Pancreas (tissue), 10 donors: ENCODE data around the gene ITPR2. TPM values are rescaled to one million over a fixed set of nuclear protein-coding genes. Genes with fewer than 3 reads are reported as not detected.

Experiments
- ATAC-seq, 4 donors: fragments of 200-7000 bp; cut with Tn5 transposase; one replicate each; pipeline versions ENCODE4 v1.8.0 to v1.9.1; 2020; ENCODE audit warnings: mild to moderate bottlenecking in 4 of 4, moderate library complexity in 4 of 4
- DNase-seq, 6 donors: peaks; one replicate each; pipeline ENCODE4 v3.0.0-alpha.2; 2020
- FAIRE-seq: peaks from 2 replicates; lab custom pipeline; 2012; peaks lifted over from hg19 to GRCh38; lab: Jason Lieb, UNC
- H3K27ac ChIP-seq, 4 donors: fragments of 200-600 bp; sonication (generic); 1 replicate in 3 of 4; 2 replicates in 1 of 4; pipeline versions ENCODE4 v1.5.0 to v1.8.0; 2020
- H3K27me3 ChIP-seq, 4 donors: fragments of 200-600 bp; one replicate each; pipeline ENCODE4 v1.8.0; 2021
- H3K36me3 ChIP-seq, 3 donors: fragments of 200-600 bp; sonication (generic) in 1 of 3; one replicate each; pipeline versions ENCODE4 v1.5.0 to v1.8.0; 2020 to 2021
- H3K4me1 ChIP-seq, 3 donors: fragments of 200-600 bp; one replicate each; pipeline ENCODE4 v1.8.0; 2021
- H3K4me3 ChIP-seq, 4 donors: fragments of 200-600 bp; sonication (generic) in 2 of 4; one replicate each; pipeline versions ENCODE4 v1.5.0 to v1.8.0; 2020 to 2021
- H3K9me3 ChIP-seq, 4 donors: fragments of 200-600 bp; one replicate each; pipeline ENCODE4 v1.8.0; 2021
- WGBS, 2 donors: extraction: QIAGEN DNeasy Blood & Tissue Kit; methylation state at CpG; one replicate each; pipeline ENCODE4 v1.1.7; 2013; 5-methylcytosine and 5-hydroxymethylcytosine counted together
- intact Hi-C, 3 donors: fragments of 100-400 bp; cut with DNase I; formaldehyde crosslinking; loops; one replicate each; pipeline versions ENCODE4 v1.11.1 to v1.14.2; 2022
- polyA plus RNA-seq, 2 donors: library from polyadenylated mRNA; stranded (reverse); fragments of 200-250 nt; gene quantifications; one replicate each; pipeline ENCODE4 v1.2.3, GENCODE V29; 2013
- total RNA-seq, 6 donors: library from RNA; stranded (reverse); fragmentation: NEBNext Ultra II Directional in 4 of 6; extraction: Animal tissue kit (Norgen Biotek cat#: 25700) in 4 of 6; gene quantifications; one replicate each; pipeline versions ENCODE4 v1.2.1 to v1.2.4, GENCODE V29; 2021 to 2023
- TF ChIP-seq, protein P1 (sequence below), 4 donors: fragments of 200-600 bp; sonication (generic) in 3 of 4; IDR thresholded peaks; one replicate each; pipeline versions ENCODE4 v1.5.0 to v1.8.0; 2021; ENCODE audit warnings: antibody characterized with exemption in 4 of 4
- donor health status: healthy with polysubstance abuse.
- donor health status: DM: no; HTN: no; CAD: no; lungs with moderate emphysema.
- donor health status: DM: no; HTN: no; CAD: no.
- donor health status: control.
- donor health status: control.
- donor health status: Bipolar disorder and iron deficiency.
- donor health status: DM: yes; HTN: yes; CAD: no.
- donor health status: DM: no; HTN: no; CAD: no.
- donor health status: DM: no; HTN: no; CAD: no.
- donor health status: DM: yes; HTN: yes; CAD: no.

Gene ITPR2
- total and polyA plus RNA-seq, 8 donors: 3.3 to 51.8 (median 25.5) TPM

DNA sequence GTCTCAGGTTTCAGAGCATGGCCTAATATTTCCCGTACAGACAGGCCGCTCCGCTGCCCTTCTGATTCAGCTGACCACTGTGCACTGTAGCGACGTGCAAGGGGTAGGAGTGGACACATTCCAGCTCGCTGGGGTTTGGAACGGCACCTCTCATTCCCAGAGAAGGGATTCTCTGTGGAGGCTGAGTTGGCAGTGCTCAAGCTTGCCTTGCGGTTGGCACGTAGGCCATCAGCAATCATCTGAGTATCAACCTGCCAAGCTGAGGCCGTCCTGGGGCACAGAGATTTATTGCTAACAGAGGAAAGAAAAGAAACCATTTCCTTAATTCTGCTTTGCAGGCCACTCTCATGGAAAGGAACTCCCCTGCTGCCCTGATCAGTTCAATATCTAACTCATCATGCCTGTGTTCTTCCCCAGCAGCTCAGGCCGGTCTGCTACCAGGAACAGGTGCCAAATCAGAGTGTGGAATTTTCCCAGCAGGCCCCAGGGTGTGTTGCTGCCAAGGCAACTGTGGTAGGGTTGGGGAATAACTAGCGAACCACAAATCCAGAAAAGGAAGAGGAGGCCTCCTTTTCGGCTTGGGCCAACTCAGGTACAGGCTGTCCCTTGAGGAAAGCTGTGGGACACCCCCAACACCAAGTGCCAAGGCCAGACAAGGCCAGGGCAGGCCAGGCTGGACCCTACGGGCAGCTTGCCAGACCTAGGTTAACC, 545.2 kb downstream of the ITPR2 start:
- FAIRE-seq (no peak), DNase-seq (peak in 5 of 6 donors; percentile 56 to 69 (median 60)), ATAC-seq (peak; percentile 84 to 94 (median 89))
- peak overlapping the region; percentile 67 to 89 (median 84) for H3K27ac ChIP-seq
- WGBS, 2 donors: 57 to 63% methylated on average over 14 of the region's 14 CpGs
- no peaks in the 10 kb centered on the region for H3K36me3 ChIP-seq
- H3K4me3 ChIP-seq: no peak overlapping the region
- H3K27me3 ChIP-seq: no peaks in the 10 kb centered on the region
- H3K9me3 ChIP-seq: no peaks in the 10 kb centered on the region
- intact Hi-C loops: no loop called here
- TF ChIP-seq, protein P1, sequence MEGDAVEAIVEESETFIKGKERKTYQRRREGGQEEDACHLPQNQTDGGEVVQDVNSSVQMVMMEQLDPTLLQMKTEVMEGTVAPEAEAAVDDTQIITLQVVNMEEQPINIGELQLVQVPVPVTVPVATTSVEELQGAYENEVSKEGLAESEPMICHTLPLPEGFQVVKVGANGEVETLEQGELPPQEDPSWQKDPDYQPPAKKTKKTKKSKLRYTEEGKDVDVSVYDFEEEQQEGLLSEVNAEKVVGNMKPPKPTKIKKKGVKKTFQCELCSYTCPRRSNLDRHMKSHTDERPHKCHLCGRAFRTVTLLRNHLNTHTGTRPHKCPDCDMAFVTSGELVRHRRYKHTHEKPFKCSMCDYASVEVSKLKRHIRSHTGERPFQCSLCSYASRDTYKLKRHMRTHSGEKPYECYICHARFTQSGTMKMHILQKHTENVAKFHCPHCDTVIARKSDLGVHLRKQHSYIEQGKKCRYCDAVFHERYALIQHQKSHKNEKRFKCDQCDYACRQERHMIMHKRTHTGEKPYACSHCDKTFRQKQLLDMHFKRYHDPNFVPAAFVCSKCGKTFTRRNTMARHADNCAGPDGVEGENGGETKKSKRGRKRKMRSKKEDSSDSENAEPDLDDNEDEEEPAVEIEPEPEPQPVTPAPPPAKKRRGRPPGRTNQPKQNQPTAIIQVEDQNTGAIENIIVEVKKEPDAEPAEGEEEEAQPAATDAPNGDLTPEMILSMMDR (IDR thresholded peaks at IDR 0.05): no peak
- no peaks in the 10 kb centered on the region for H3K4me1 ChIP-seq

Other genes with a start within 250 kb of the ITPR2 start
- gene INTS13, start 104.8 kb upstream of the ITPR2 start, total RNA-seq: 10 to 100 TPM in 4 of 6 donors, 1 to 10 TPM in 2; 7.4 to 12.4 (median 11.0) TPM
- 10 to 100 TPM; 10.9 to 13.8 TPM for gene INTS13, start 104.8 kb upstream of the ITPR2 start, polyA plus RNA-seq
- gene FGFR1OP2, start 105.3 kb upstream of the ITPR2 start, total RNA-seq: 10 to 100 TPM in 5 of 6 donors, 1 to 10 TPM in 1; 9.3 to 23.3 (median 10.9) TPM
- 10 to 100 TPM; 11.6 to 17.6 TPM for gene FGFR1OP2, start 105.3 kb upstream of the ITPR2 start, polyA plus RNA-seq
- 10 to 100 TPM; 36.9 to 67.6 (median 54.4) TPM for gene TM7SF3, start 181.2 kb upstream of the ITPR2 start, total RNA-seq
- 10 to 100 TPM; 16.8 to 50.0 TPM for gene TM7SF3, start 181.2 kb upstream of the ITPR2 start, polyA plus RNA-seq
- gene MED21, start 189.4 kb upstream of the ITPR2 start, total RNA-seq: 10 to 100 TPM; 13.0 to 24.6 (median 18.0) TPM
- gene MED21, start 189.4 kb upstream of the ITPR2 start, polyA plus RNA-seq: 10 to 100 TPM; 12.0 to 18.9 TPM
- not detected for gene C12orf71, start 249.4 kb upstream of the ITPR2 start, total RNA-seq
- not detected for gene C12orf71, start 249.4 kb upstream of the ITPR2 start, polyA plus RNA-seq